ENCODE results near the gene SIMC1. TPM values are rescaled to one million over a fixed set of nuclear protein-coding genes. Genes with fewer than 3 reads are reported as not detected.

Gene SIMC1
- total RNA-seq, 1 donor from 2014 or later, result 17.4 TPM

DNA sequence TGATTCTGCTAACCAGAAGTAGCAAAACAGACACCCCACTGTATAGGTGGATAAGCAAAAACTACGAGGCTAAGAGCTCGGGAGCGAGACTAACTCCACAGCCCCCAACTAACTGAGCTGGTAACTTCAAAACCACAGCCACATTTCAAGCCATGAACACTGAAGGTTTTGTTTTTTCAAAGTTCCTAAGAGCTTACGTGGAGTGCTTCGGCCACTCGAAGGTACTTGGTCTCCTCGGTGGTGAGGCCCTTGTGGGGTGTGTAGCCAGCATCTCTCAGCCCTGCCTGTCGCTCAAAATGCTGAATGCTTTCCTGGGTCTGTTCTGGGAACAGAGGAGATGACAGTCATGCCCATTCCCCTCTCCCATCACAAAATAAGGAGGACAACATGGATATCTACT, 112.2 kb downstream of the SIMC1 start:
- H3K27me3 ChIP-seq, result no peaks in the 10 kb centered on the region
- DNase-seq (ENCODE audit: extremely low spot score in 2 of 2), result no peak
- H3K27ac ChIP-seq, result no peak overlapping the region
- H3K9me3 ChIP-seq, result no peaks in the 10 kb centered on the region
- intact Hi-C loops (cut with DNase I), result no loop called here
- peaks cover 0 to 86% of the 10 kb centered on the region in 2 donors for H3K36me3 ChIP-seq
- peaks cover 2% of the 10 kb centered on the region for H3K4me1 ChIP-seq
- TF ChIP-seq POLR2AphosphoS5 (IDR thresholded peaks at IDR 0.05; ENCODE audit: insufficient read depth in 1 of 2, low read depth in 1 of 2) (no peak), POLR2A (IDR thresholded peaks at IDR 0.05) (no peak), CTCF (IDR thresholded peaks at IDR 0.05) (no peak)
- no peak overlapping the region for H3K4me3 ChIP-seq

DNA sequence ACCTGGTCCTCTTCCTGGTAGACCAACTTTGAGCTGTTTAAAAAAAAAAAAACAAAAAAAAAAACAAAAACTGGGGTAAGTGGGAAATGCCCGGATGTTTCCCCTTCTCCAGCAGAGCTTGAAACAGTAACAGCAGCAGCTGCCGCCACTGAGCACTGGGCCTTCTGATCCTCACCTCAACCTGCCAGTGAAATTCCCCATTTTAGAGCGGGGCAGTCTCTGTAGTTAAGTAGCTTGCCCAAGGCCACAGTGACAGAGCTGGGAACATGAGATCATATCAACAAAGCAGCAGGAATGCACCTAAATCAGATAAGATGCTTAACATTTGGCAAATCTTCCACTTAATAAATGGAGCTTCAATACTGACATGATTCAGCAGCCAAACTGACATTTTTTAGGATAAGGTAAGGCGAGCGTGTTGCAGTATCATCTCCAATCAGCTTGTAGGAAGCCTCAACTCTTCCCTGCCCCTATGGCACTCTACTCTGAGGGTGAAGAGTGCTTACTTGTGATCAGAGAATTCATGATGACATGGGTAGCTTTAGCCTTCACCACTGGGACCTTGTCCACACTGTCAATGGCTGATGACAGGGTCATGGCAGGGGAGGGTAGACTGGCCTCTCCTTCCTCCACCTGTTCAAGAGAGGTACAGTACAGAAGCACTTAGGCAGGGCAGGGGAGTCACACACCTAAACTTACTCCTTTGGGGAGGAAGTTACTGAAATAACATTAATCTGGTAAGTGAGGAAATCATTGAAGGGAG, 114.1 kb downstream of the SIMC1 start:
- intact Hi-C loops (cut with DNase I), result no loop called here
- Histone ChIP-seq H3K27ac (no peak overlapping the region), H3K4me1 (peaks cover 9% of the 10 kb centered on the region), H3K36me3 (peaks cover 0 to 70% of the 10 kb centered on the region in 2 donors), H3K4me3 (no peak overlapping the region), H3K9me3 (no peaks in the 10 kb centered on the region), H3K27me3 (no peaks in the 10 kb centered on the region)
- TF ChIP-seq POLR2AphosphoS5 (IDR thresholded peaks at IDR 0.05; ENCODE audit: insufficient read depth in 1 of 2, low read depth in 1 of 2), result no peak
- no peak for TF ChIP-seq CTCF (IDR thresholded peaks at IDR 0.05)
- no peak for TF ChIP-seq POLR2A (IDR thresholded peaks at IDR 0.05)
- no peak for DNase-seq (ENCODE audit: extremely low spot score in 2 of 2)

DNA sequence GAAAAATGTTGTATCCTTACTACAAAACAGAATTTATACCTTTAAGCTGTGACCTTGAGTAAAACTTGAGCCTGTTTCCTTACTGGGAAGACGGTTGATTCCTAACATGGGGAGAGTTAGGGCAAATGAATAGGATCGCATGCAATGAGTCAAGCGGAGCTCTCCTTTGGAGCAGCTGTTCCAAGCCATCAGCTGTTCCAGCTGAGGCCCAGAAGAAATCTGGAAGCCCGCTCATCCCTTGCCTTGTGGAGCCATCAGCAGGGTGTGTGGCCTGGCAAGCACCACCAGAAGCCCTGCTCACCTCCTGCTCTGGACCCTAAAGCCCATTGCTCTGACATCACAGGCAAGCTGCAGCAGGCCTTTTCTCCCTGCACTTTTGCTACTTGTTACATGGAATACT, 115.3 kb downstream of the SIMC1 start:
- peaks cover 9% of the 10 kb centered on the region for H3K4me1 ChIP-seq
- H3K4me3 ChIP-seq, result no peak overlapping the region
- H3K9me3 ChIP-seq, result no peaks in the 10 kb centered on the region
- TF ChIP-seq CTCF (IDR thresholded peaks at IDR 0.05) (no peak), POLR2AphosphoS5 (IDR thresholded peaks at IDR 0.05; ENCODE audit: insufficient read depth in 1 of 2, low read depth in 1 of 2) (no peak), POLR2A (IDR thresholded peaks at IDR 0.05) (no peak)
- intact Hi-C loops (cut with DNase I), result no loop called here
- DNase-seq (ENCODE audit: extremely low spot score in 2 of 2), result no peak
- no peaks in the 10 kb centered on the region for H3K27me3 ChIP-seq
- no peak overlapping the region for H3K27ac ChIP-seq
- peaks cover 0 to 61% of the 10 kb centered on the region in 2 donors for H3K36me3 ChIP-seq

GRCh38 chr5:176355400-176356178, 117.4 kb downstream of the SIMC1 start:
- no peak overlapping the region for H3K4me3 ChIP-seq
- TF ChIP-seq CTCF (IDR thresholded peaks at IDR 0.05), result no peak
- TF ChIP-seq POLR2AphosphoS5 (IDR thresholded peaks at IDR 0.05; ENCODE audit: insufficient read depth in 1 of 2, low read depth in 1 of 2), result no peak
- no peak for TF ChIP-seq POLR2A (IDR thresholded peaks at IDR 0.05)
- no peaks in the 10 kb centered on the region for H3K27me3 ChIP-seq
- H3K27ac ChIP-seq, result no peak overlapping the region
- DNase-seq (ENCODE audit: extremely low spot score in 2 of 2), result no peak
- peaks cover 23% of the 10 kb centered on the region for H3K4me1 ChIP-seq
- no peaks in the 10 kb centered on the region for H3K9me3 ChIP-seq
- peaks cover 0 to 41% of the 10 kb centered on the region in 2 donors for H3K36me3 ChIP-seq
- intact Hi-C loops (cut with DNase I), result no loop called here

GRCh38 chr5:176356179-176356566, 117.9 kb downstream of the SIMC1 start:
- intact Hi-C loops (cut with DNase I), result no loop called here
- no peaks in the 10 kb centered on the region for H3K9me3 ChIP-seq
- no peak overlapping the region for H3K27ac ChIP-seq
- TF ChIP-seq POLR2A (IDR thresholded peaks at IDR 0.05) (no peak), CTCF (IDR thresholded peaks at IDR 0.05) (no peak), POLR2AphosphoS5 (IDR thresholded peaks at IDR 0.05; ENCODE audit: insufficient read depth in 1 of 2, low read depth in 1 of 2) (no peak)
- peaks cover 0 to 38% of the 10 kb centered on the region in 2 donors for H3K36me3 ChIP-seq
- H3K27me3 ChIP-seq, result no peaks in the 10 kb centered on the region
- peaks cover 26% of the 10 kb centered on the region for H3K4me1 ChIP-seq
- no peak for DNase-seq (ENCODE audit: extremely low spot score in 2 of 2)
- H3K4me3 ChIP-seq, result no peak overlapping the region

Data from vagina (tissue), 2 donors.